Endothelial cell of umbilical vein (primary cell): ENCODE data around the gene SDC1. TPM values are rescaled to one million over a fixed set of nuclear protein-coding genes. Genes with fewer than 3 reads are reported as not detected.

Experiments
- BruUV-seq: library from RNA; stranded (reverse); fragments of 400-500 nt; replicated peaks from 2 replicates; lab custom pipeline; 2021; lab: Mats Ljungman, UMichigan
- CTCF ChIA-PET: fragments of 300-600, 350-600 bp; sonication (Branson Sonifier 250); formaldehyde crosslinking; loops from one replicate; lab custom pipeline; 2021; ENCODE audit warnings: antibody characterized with exemption, inconsistent platforms; lab: Charles Lee
- POLR2A ChIA-PET: fragments of 300-600, 350-600 bp; sonication (Branson Sonifier 250); formaldehyde crosslinking; loops from one replicate; lab custom pipeline; 2021; ENCODE audit warnings: antibody characterized with exemption, inconsistent platforms; lab: Charles Lee
- DNase-seq: peaks from one replicate; pipeline ENCODE4 v3.0.0-alpha.2; 2011; ENCODE audit warnings: low read depth, low spot score
- FAIRE-seq: peaks from 2 replicates; lab custom pipeline; 2011; peaks lifted over from hg19 to GRCh38; lab: Jason Lieb, UNC
- H2AFZ ChIP-seq: 2 replicates; pipeline ENCODE4 v1.6.0; 2012; ENCODE audit warnings: low read depth, low read length, control low read depth, inconsistent platforms
- H3K27ac ChIP-seq: 2 replicates; pipeline ENCODE4 v1.5.1; 2011; ENCODE audit warnings: low read depth, mild to moderate bottlenecking, control low read depth, low read length, moderate library complexity; ENCODE audit not compliant: insufficient read depth
- H3K27me3 ChIP-seq, 2 experiments: 2 replicates each; pipeline versions ENCODE4 v1.6.0 to v1.6.1; 2011; ENCODE audit warnings: low read length in 2 of 2, mixed read lengths in 1 of 2; ENCODE audit not compliant: control insufficient read depth in 2 of 2, insufficient read depth in 2 of 2
- H3K36me3 ChIP-seq, 2 experiments: 2 replicates in 1 of 2; 3 replicates in 1 of 2; pipeline ENCODE4 v1.5.1; 2011; ENCODE audit warnings: low read length in 2 of 2, mild to moderate bottlenecking in 1 of 2, moderate library complexity in 1 of 2; ENCODE audit not compliant: control insufficient read depth in 2 of 2, insufficient read depth in 2 of 2; ENCODE audit errors: extremely low read depth in 1 of 2
- H3K4me1 ChIP-seq: 3 replicates; pipeline ENCODE4 v1.5.1; 2011; ENCODE audit warnings: mild to moderate bottlenecking, low read length; ENCODE audit not compliant: control insufficient read depth, insufficient read depth; ENCODE audit errors: extremely low read depth
- H3K4me2 ChIP-seq: 2 replicates; pipeline ENCODE4 v1.6.1; 2011; ENCODE audit warnings: low read length, control low read depth, mixed read lengths; ENCODE audit not compliant: insufficient read depth
- H3K4me3 ChIP-seq, 3 experiments: fragments of 200-600 bp in 1 of 3; sonication (generic), shearing (Covaris generic) in 1 of 3; replicated peaks in 1 of 3; 2 replicates each; pipeline ENCODE4 v1.5.1; 2011 to 2016; ENCODE audit warnings: control low read depth in 3 of 3, low read length in 3 of 3, mild to moderate bottlenecking in 2 of 3, inconsistent platforms in 1 of 3, low read depth in 1 of 3, moderate library complexity in 1 of 3; ENCODE audit not compliant: insufficient read depth in 1 of 3
- H3K79me2 ChIP-seq: 2 replicates; pipeline ENCODE4 v1.6.0; 2012; ENCODE audit warnings: low read length, inconsistent platforms; ENCODE audit not compliant: control insufficient read depth, insufficient read depth
- H3K9ac ChIP-seq: replicated peaks from 2 replicates; pipeline ENCODE3; 2011; ENCODE audit warnings: low read length, control low read depth; ENCODE audit not compliant: insufficient read depth; ENCODE audit errors: extremely low read depth
- H3K9me1 ChIP-seq: replicated peaks from 3 replicates; pipeline ENCODE4 v1.6.0; 2011; ENCODE audit warnings: mild to moderate bottlenecking, low read length; ENCODE audit not compliant: control insufficient read depth, insufficient read depth; ENCODE audit errors: extremely low read depth
- H3K9me3 ChIP-seq: replicated peaks from 2 replicates; pipeline ENCODE4 v1.5.1; 2012; ENCODE audit warnings: low read length, inconsistent platforms; ENCODE audit not compliant: control insufficient read depth, insufficient read depth
- H4K20me1 ChIP-seq: replicated peaks from 2 replicates; pipeline ENCODE3; 2011; ENCODE audit warnings: mild to moderate bottlenecking, low read length; ENCODE audit not compliant: control insufficient read depth, insufficient read depth; ENCODE audit errors: extremely low read depth
- EZH2 ChIP-seq: IDR thresholded peaks from 2 replicates; pipeline ENCODE4 v1.6.1; 2012; ENCODE audit warnings: borderline replicate concordance, low read depth, mild to moderate bottlenecking, moderate library complexity, low read length, inconsistent platforms; ENCODE audit not compliant: severe bottlenecking
- FOS ChIP-seq: IDR thresholded peaks from 2 replicates; pipeline ENCODE4 v1.6.1; 2011; ENCODE audit warnings: mild to moderate bottlenecking, low read length, moderate library complexity, borderline replicate concordance; ENCODE audit not compliant: insufficient read depth
- GATA2 ChIP-seq: IDR thresholded peaks from 2 replicates; pipeline ENCODE4 v1.7.0; 2011; ENCODE audit warnings: low read depth, mild to moderate bottlenecking, moderate library complexity, mixed read lengths, low read length; ENCODE audit not compliant: insufficient read length, insufficient read depth
- JUN ChIP-seq: IDR thresholded peaks from 2 replicates; pipeline ENCODE4 v1.6.1; 2011; ENCODE audit warnings: borderline replicate concordance, low read depth; ENCODE audit not compliant: insufficient read length, insufficient read depth
- MYC ChIP-seq: IDR thresholded peaks from one replicate; pipeline ENCODE4 v1.6.1; 2011; ENCODE audit warnings: mild to moderate bottlenecking, low read depth, low read length
- POLR2A ChIP-seq: IDR thresholded peaks from 2 replicates; pipeline ENCODE4 v1.6.1; 2012; ENCODE audit warnings: low read depth, mild to moderate bottlenecking, control low read depth, low read length
- POLR2AphosphoS5 ChIP-seq: IDR thresholded peaks from 2 replicates; pipeline ENCODE4 v1.6.1; 2012; ENCODE audit warnings: low read depth, mild to moderate bottlenecking, control low read depth, low read length, moderate library complexity; ENCODE audit not compliant: insufficient read depth
- dilution Hi-C: fragments of 300-500 bp; cut with MboI; formaldehyde crosslinking; loops from one replicate; pipeline ENCODE4 v1.15.0; 2019; ENCODE audit warnings: low sequenced_read_pairs; ENCODE audit not compliant: extremely low pct_ligation_motif_present
- intact Hi-C: fragments of 100-400 bp; cut with micrococcal nuclease; formaldehyde crosslinking; loops from one replicate; pipeline ENCODE4 v1.10.0; 2022
- polyA plus RNA-seq, 4 experiments: library from polyadenylated mRNA; depleted of rRNA in 3 of 4; stranded (reverse) in 3 of 4; unstranded in 1 of 4; fragments of >200 nt; gene quantifications; 2 replicates each; pipeline versions ENCODE4 v1.2.1 to v1.2.3, GENCODE V29; 2011 to 2012; ENCODE audit warnings: missing spikeins in 1 of 4
- total RNA-seq: library from RNA; stranded (reverse); gene quantifications from 2 replicates; pipeline ENCODE4 v1.2.3, GENCODE V29; 2021
- TF ChIP-seq, protein P1 (sequence below), 2 donors: IDR thresholded peaks; 1 replicate in 1 of 2; 2 replicates in 1 of 2; pipeline ENCODE4 v1.5.1; 2011; ENCODE audit warnings: low read length in 2 of 2, mild to moderate bottlenecking in 2 of 2, moderate library complexity in 2 of 2, control low read depth in 1 of 2, inconsistent platforms in 1 of 2, low read depth in 1 of 2; ENCODE audit not compliant: insufficient read depth in 1 of 2; ENCODE audit errors: extremely low read depth in 1 of 2
- TF ChIP-seq, protein P2 (sequence below): IDR thresholded peaks from 2 replicates; pipeline ENCODE4 v1.6.1; 2011; ENCODE audit not compliant: insufficient read depth, insufficient read length

SDC1 gene
- total and polyA plus RNA-seq, 2 donors (not counting 3 experiments of a cell fraction or from before 2014, with no cell fraction given): 3.2 to 4.0 TPM

DNA sequence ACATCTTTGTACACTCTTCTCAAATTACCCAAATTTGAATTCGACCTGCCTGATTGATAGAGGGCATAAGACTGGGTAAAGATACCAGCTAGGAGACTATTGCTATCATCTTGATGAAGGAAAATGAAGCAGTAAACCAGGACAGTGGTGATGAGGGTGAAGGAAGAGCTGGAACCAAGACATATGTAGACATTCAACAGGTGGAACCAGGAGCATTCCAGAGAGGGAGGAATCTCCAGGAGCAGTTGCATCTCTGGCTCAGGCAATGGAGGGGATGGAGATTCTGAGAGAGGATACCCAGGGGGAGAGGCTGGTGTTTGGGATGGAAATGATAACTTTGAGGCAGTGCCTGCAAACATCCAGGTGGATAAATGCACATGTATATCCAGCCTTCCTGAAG lies 41.6 kb downstream of the SDC1 start:
- H3K9me1 ChIP-seq: no peaks in the 10 kb centered on the region
- intact Hi-C loops (no loop called here), dilution Hi-C loops (no loop called here)
- FAIRE-seq: no peak
- no peak for DNase-seq
- no peak overlapping the region for H3K27ac ChIP-seq
- H3K4me1 ChIP-seq: no peaks in the 10 kb centered on the region
- H2AFZ ChIP-seq: no peak overlapping the region
- ChIA-PET CTCF (no interaction called here), POLR2A (no interaction called here)
- no peaks in the 10 kb centered on the region for H3K27me3 ChIP-seq
- no peak overlapping the region for H3K4me3 ChIP-seq
- no peak overlapping the region for H3K9ac ChIP-seq
- no peaks in the 10 kb centered on the region for H3K9me3 ChIP-seq
- no peaks in the 10 kb centered on the region for H4K20me1 ChIP-seq
- H3K4me2 ChIP-seq: no peak overlapping the region
- no peaks in the 10 kb centered on the region for H3K79me2 ChIP-seq
- H3K36me3 ChIP-seq: no peaks in the 10 kb centered on the region
- TF ChIP-seq POLR2AphosphoS5: no peak
- no peak for TF ChIP-seq EZH2
- TF ChIP-seq, protein P1, sequence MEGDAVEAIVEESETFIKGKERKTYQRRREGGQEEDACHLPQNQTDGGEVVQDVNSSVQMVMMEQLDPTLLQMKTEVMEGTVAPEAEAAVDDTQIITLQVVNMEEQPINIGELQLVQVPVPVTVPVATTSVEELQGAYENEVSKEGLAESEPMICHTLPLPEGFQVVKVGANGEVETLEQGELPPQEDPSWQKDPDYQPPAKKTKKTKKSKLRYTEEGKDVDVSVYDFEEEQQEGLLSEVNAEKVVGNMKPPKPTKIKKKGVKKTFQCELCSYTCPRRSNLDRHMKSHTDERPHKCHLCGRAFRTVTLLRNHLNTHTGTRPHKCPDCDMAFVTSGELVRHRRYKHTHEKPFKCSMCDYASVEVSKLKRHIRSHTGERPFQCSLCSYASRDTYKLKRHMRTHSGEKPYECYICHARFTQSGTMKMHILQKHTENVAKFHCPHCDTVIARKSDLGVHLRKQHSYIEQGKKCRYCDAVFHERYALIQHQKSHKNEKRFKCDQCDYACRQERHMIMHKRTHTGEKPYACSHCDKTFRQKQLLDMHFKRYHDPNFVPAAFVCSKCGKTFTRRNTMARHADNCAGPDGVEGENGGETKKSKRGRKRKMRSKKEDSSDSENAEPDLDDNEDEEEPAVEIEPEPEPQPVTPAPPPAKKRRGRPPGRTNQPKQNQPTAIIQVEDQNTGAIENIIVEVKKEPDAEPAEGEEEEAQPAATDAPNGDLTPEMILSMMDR (IDR thresholded peaks at IDR 0.05; ENCODE audit: extremely low read depth in 1 of 2, insufficient read depth in 1 of 2, low read depth in 1 of 2, low read length in 2 of 2): no peak
- TF ChIP-seq GATA2: no peak
- no peak for TF ChIP-seq FOS
- TF ChIP-seq MYC: no peak
- no peak for TF ChIP-seq JUN
- TF ChIP-seq, protein P2, sequence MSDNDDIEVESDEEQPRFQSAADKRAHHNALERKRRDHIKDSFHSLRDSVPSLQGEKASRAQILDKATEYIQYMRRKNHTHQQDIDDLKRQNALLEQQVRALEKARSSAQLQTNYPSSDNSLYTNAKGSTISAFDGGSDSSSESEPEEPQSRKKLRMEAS: no peak
- no peak for TF ChIP-seq POLR2A
- no TSS peak for BruUV-seq
